Cerebellar cortex (tissue), 1 donor: ENCODE measurements around the gene LARP4B.

Source experiments
- DNase-seq: peaks from one replicate; pipeline ENCODE4 v3.0.0-alpha.2; 2015; ENCODE audit warnings: low spot score

Gene LARP4B

DNA sequence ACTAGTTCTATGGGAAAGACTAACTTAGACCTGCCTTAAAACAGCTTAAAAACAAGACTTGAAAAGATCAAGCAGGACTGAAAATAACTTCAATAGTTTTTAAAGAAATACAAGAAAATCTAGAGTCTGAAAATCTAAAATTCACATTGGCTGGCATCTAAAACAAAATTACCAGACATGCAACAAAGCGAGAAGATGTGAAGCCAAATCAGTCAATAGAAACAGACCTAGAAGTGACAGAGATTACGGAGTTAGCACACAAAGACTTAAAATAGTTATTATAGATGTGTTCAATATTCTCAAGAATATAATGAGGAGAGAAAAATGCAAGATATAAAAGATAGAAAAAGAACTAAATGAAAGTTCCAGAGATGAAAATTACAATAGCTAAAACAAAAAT is 163.7 kb downstream of the LARP4B start:
- no peak for DNase-seq

DNA sequence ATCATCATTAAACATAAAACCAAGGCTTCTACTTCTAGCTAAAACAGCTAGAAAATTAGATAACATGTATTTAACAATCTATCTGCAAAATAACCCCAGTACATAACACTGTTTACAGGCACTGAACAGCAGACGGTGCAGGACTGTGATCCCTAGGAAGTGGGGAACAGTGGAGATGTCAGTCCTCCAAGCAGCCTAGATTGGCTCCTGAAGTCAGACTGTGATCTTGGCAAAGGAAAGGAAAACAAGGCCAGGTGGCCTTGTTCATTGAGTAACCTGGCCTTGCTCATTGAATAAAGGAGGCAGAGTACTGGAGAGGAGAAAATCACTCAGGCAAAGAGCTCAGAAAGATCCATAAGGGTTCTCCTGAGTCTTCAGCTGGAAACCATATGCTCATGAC is 164.3 kb downstream of the LARP4B start:
- DNase-seq: no peak

DNA sequence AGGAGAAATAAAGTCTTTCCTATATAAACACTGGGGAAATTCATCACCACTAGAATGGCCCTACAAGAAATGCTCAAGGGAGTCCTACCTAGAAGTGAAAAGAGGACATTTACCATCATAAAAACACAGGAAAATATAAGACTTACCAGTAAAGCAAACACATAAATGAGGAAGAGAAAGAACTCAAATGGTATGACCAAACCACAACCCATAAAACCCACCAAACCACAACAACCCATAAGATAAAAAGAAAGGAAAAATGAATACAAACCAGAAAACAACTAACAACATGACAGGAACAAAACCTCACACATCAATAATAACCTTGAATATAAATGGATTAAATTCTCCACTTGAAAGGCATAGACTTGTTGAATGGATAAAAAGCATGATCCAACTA is 170.1 kb downstream of the LARP4B start:
- no peak for DNase-seq

DNA sequence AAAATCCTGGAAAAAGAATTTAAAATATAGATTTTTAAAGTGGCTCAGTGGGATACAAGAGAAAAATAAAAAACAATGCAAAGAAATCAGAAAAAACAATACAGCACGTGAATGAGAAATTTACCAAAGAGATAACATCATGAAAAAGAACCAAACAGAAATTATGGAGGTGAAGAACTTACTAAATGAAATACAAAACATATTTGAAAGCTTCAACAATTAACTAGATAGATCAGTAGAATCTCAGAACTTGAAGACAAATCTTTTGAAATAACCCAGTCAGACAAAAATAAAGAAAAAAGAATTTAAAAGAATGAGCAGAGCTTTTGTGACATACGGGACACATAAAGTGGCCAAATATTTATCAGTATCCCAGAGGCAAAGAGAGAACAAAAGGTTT is 170.9 kb downstream of the LARP4B start:
- DNase-seq: no peak

DNA sequence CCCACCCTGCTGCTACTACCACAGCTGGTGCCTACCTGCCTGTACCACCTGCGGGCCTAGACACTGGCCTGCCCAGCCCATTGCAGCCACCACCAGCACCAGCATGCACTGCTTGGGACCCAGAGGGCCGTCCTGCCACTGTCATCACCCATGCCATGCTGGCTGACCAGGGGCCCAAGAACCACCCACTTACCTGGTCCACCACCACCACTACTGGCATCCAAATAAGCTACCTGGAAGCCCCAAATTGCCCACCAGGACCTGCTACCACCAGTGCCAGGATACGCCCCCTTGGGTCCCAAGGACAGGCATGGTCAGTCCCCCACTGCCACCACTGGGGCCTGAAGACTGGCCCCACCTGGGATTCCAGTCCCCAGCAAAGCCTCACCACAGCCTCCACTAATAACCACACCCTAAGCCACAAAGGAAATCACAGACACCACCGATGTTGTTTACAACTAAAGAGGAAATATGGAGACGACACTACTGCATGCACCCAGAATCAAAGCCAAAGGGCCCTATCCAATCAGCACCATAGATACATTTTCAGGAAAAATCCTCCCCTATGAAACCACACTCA is 171.5 kb downstream of the LARP4B start:
- no peak for DNase-seq
